ENCODE data around the gene JARID2.

JARID2 gene

DNA sequence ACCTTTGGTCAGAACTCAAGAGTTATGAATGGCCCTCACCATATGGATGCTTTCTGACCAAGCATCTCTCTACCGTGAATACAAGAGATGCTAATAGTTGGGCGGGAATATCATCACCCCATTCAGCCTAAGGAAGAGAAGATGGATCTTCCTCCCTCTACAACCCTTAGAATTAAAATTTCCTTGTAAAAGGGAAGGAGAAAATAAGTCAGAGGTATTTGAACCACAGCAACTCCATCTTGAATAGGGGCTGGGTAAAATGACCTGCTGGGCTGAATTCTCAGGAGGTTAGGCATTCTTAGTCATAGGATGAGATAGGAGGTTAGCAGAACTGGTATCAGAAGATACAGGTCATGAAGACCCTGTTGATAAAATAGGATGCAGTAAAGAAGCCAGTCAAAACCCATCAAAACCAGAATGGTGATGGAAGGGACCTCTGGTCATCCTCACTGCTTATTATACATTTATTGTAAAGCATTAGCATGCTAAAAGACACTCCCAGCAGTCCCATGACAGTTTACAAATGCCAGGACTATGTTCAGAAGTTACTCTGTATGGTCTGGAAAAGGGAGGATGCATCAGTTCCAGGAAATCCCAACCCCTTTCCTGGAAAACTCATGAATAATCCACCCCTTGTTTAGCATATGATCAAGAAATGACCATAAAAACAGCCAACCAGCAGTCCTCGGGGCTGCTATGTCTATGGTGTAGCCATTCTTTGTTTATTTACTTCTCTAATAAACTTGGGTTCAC lies 315.8 kb downstream of the JARID2 start:
- H3K4me3 ChIP-seq (ENCODE audit: low read length), result no peak overlapping the region
- DNase-seq (ENCODE audit: low read depth), result no peak
- TF ChIP-seq, protein P1, sequence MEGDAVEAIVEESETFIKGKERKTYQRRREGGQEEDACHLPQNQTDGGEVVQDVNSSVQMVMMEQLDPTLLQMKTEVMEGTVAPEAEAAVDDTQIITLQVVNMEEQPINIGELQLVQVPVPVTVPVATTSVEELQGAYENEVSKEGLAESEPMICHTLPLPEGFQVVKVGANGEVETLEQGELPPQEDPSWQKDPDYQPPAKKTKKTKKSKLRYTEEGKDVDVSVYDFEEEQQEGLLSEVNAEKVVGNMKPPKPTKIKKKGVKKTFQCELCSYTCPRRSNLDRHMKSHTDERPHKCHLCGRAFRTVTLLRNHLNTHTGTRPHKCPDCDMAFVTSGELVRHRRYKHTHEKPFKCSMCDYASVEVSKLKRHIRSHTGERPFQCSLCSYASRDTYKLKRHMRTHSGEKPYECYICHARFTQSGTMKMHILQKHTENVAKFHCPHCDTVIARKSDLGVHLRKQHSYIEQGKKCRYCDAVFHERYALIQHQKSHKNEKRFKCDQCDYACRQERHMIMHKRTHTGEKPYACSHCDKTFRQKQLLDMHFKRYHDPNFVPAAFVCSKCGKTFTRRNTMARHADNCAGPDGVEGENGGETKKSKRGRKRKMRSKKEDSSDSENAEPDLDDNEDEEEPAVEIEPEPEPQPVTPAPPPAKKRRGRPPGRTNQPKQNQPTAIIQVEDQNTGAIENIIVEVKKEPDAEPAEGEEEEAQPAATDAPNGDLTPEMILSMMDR (conservative IDR thresholded peaks at IDR 0.05; ENCODE audit: low read depth, low read length), result no peak

GRCh38 chr6:15562977-15563376 lies 317.1 kb downstream of the JARID2 start:
- TF ChIP-seq, protein P1 (conservative IDR thresholded peaks at IDR 0.05; ENCODE audit: low read depth, low read length), result no peak
- no peak overlapping the region for H3K4me3 ChIP-seq (ENCODE audit: low read length)
- DNase-seq (ENCODE audit: low read depth), result no peak

DNA sequence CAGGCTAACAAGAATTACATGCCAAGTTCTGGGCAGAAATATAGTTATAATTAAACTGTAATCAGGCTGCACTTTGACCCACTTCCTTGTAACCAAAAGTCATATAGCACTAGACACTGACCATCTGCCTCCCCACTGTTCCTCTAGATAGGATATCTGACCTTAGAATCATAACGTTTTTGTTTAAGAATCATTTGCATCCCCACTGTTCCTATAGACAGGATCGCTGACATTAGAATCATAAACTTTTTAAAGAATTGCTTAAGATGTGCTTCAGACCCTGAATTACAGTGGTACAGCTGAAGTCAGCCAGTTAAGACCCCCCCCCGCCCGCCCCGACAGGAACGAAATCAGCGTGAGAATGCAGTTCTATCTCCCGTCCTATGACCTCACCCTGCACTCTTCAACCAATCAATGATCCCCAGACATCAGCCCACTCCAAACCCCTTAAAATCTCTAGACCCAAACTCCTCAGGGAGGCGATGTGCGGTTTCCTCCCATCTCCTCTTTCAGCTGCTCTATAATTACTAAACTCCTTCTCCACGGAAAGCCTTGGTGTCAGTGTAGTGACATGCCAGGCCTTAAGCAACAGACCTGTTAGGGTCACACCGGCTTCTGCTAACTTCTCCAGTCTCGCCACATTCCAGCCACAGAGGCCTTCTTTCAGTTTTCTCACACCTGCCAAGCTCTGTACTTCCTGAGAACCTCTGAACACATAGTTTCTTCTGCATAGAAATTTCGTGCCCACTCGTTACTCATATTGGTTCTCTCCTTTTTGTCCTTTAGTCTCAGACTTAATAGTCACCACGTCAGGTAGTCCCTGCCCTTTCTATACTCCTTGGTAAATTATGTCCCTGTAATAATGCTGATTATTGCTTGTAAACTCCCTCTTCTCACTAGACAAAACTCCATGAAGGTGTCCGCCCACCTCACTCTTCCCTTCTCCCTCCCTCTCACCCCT lies 323.4 kb downstream of the JARID2 start:
- DNase-seq (ENCODE audit: low read depth), result no peak
- TF ChIP-seq, protein P1 (conservative IDR thresholded peaks at IDR 0.05; ENCODE audit: low read depth, low read length), result no peak
- H3K4me3 ChIP-seq (ENCODE audit: low read length), result no peak overlapping the region

DNA sequence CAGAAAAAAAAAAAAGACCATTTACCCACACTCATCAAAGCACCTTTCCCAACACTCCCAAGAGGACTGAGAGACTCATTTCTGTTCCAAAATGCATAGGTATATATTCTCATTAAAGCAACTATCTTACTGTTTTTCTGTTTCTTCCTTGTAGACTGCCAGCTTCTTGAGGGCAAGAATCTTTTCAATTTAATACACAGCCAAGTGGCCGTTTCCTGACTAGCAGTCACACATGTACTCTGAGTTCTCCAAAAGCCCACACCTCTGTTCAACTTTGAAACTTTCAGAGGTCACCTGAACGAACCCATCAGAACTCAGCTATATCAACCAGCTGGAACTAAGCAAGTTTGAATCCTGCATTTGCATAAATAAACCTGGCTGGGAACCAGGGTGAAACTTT lies 324.3 kb downstream of the JARID2 start:
- TF ChIP-seq, protein P1 (conservative IDR thresholded peaks at IDR 0.05; ENCODE audit: low read depth, low read length), result no peak
- H3K4me3 ChIP-seq (ENCODE audit: low read length), result no peak overlapping the region
- no peak for DNase-seq (ENCODE audit: low read depth)
